Subcutaneous abdominal adipose tissue (tissue), 5 donors: ENCODE measurements around the gene FAM117A.
A peak's percentile ranks its signal among the peaks of the same experiment; 100 is the strongest.
"Not testable (repeated sequence)": the region's sequence is repeated elsewhere in the genome, so short reads cannot be mapped to it uniquely, and the experiment has no call there.

ENCODE experiments used
- H3K27ac ChIP-seq: one replicate; pipeline ENCODE4 v1.7.0; 2013; ENCODE audit warnings: low read depth, mild to moderate bottlenecking, inconsistent platforms, low read length, moderate library complexity
- H3K27me3 ChIP-seq, 5 donors: one replicate each; pipeline ENCODE4 v1.7.0; 2013; ENCODE audit warnings: low read length in 5 of 5, inconsistent platforms in 1 of 5; ENCODE audit not compliant: control insufficient read depth in 5 of 5, insufficient read depth in 4 of 5
- H3K36me3 ChIP-seq, 5 donors: one replicate each; pipeline ENCODE4 v1.7.0; 2013; ENCODE audit warnings: low read length in 5 of 5; ENCODE audit not compliant: control insufficient read depth in 5 of 5, insufficient read depth in 5 of 5
- H3K4me1 ChIP-seq, 5 donors: one replicate each; pipeline ENCODE4 v1.7.0; 2013; ENCODE audit warnings: low read length in 5 of 5, mild to moderate bottlenecking in 3 of 5, moderate library complexity in 1 of 5; ENCODE audit not compliant: control insufficient read depth in 5 of 5, insufficient read depth in 5 of 5
- H3K4me3 ChIP-seq, 5 donors: one replicate each; pipeline ENCODE4 v1.7.0; 2013; ENCODE audit warnings: low read length in 5 of 5, low read depth in 1 of 5
- H3K9ac ChIP-seq, 5 donors: one replicate each; pipeline ENCODE4 v1.7.0; 2013; ENCODE audit warnings: low read length in 5 of 5, mild to moderate bottlenecking in 4 of 5, moderate library complexity in 3 of 5
- H3K9me3 ChIP-seq, 5 donors: one replicate each; pipeline ENCODE4 v1.7.0; 2013; ENCODE audit warnings: low read length in 5 of 5; ENCODE audit not compliant: control insufficient read depth in 5 of 5
- donor health status: healthy.
- donor health status: healthy.
- donor health status: healthy.
- donor health status: healthy.
- donor health status: healthy.

Gene FAM117A

DNA sequence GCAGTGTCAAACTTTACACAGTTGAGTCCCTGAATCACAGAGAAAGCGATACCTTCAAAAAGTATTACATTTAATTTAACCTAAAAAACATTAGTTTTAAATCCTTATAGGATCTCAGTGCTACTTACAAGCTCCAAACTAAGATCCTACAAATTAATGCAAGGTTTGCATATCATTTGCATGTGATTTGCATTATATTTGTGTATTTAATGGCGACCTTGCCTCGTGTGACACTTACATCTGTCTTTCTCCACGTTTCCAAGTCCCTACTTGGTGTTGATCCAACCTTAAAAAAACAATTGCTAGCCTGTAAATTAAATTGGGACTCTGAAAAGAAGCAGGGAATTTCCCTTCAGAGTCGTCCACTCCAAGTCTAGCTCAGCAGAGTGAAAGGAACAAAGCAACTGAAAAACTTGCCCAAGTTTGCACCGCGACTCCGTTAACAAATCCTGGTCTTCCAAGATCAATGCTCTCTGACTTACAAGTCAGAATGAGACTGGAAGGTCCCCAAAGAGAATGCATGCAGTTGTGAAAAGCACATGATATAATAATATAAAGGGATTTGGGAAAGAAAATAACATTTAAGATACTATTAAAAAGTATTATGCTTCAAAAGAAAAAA lies 739 bp upstream of the FAM117A start:
- Histone ChIP-seq H3K4me3 (peak overlapping the region; percentile 61 to 85 (median 71)), H3K9ac (no peak overlapping the region), H3K9me3 (no peaks in the 10 kb centered on the region), H3K27me3 (no peaks in the 10 kb centered on the region), H3K4me1 (peaks cover 0 to 25% (median 24%) of the 10 kb centered on the region in 5 donors), H3K36me3 (no peaks in the 10 kb centered on the region), H3K27ac (no peak overlapping the region)

DNA sequence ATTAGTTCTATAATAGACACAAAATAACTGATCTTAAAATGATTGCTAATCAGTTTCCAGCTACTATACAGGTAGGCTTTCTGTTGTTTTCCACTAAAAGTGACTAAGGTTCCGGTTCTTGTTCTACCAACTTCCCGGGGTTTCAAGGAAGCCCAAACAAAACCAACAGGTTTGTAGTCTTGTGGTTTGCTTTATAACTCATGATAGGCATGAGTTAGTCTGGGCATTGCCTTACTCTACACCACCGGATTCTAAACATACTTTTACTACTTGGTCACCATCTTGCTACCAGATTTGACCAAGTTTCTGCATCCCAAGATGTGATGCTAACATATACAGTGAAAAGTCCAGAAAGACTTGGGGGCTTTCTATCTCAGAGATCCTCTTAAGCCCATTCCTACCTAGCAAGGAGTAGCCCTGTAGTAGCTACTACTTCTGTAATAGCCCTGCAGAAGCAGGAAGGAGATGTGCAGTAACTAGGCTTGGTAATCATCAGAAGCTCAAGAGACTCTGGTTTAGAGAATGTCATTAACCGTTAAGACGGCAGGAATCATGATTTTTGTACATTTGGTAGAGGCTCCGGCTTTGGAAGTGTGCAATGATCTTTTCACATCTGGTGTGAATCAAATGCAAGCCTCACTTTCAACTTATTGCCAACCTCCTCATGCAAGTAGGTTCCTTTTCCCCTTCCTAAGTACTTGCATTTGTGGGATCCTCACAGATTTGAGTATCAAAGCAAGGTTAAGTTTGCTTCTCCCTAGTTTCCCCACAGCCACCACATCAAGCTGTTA lies 1.6 kb downstream of the FAM117A start:
- Histone ChIP-seq H3K27me3 (no peaks in the 10 kb centered on the region), H3K27ac (no peak overlapping the region), H3K9ac (no peak overlapping the region), H3K4me1 (peaks cover 0 to 29% (median 25%) of the 10 kb centered on the region in 5 donors), H3K36me3 (peaks cover 0 to 3% (median 0%) of the 10 kb centered on the region in 5 donors), H3K4me3 (peak overlapping the region in 4 of 5 donors; percentile 69 to 79 (median 74)), H3K9me3 (no peaks in the 10 kb centered on the region)

- no peak overlapping the region for H3K9ac ChIP-seq
- H3K4me1 ChIP-seq = peaks cover 0 to 37% (median 35%) of the 10 kb centered on the region in 5 donors
- peaks cover 0 to 3% (median 0%) of the 10 kb centered on the region in 5 donors for H3K36me3 ChIP-seq
- H3K27ac ChIP-seq = no peak overlapping the region
- H3K9me3 ChIP-seq = no peaks in the 10 kb centered on the region
- H3K27me3 ChIP-seq = no peaks in the 10 kb centered on the region
- no peak overlapping the region for H3K4me3 ChIP-seq
Observed at GRCh38 chr17:49760932-49761558, 2.9 kb downstream of the FAM117A start.

DNA sequence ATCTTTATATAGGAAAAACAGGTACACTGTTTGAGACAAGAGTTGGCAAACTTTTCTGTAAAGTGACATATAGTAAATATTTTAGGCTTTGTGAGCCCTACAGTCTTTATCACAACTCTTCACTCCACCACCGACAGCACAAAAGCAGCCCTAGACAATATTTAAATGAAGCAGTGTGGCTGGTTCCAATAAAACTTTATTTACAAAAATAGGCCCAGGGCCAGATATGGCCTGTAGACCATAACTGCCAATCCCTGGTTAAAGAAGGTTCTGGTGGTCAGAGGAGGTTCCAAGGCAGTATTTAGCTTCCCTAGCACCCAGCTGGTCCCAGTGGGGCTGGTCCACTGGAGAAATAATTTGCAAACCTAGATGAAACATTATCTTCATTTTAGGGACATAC lies 3.6 kb downstream of the FAM117A start:
- no peak overlapping the region for H3K9ac ChIP-seq
- no peak overlapping the region for H3K4me3 ChIP-seq
- H3K27me3 ChIP-seq = no peaks in the 10 kb centered on the region
- H3K36me3 ChIP-seq = peaks cover 0 to 3% (median 0%) of the 10 kb centered on the region in 5 donors
- H3K9me3 ChIP-seq = no peaks in the 10 kb centered on the region
- H3K27ac ChIP-seq = no peak overlapping the region
- peaks cover 0 to 37% (median 35%) of the 10 kb centered on the region in 5 donors for H3K4me1 ChIP-seq

DNA sequence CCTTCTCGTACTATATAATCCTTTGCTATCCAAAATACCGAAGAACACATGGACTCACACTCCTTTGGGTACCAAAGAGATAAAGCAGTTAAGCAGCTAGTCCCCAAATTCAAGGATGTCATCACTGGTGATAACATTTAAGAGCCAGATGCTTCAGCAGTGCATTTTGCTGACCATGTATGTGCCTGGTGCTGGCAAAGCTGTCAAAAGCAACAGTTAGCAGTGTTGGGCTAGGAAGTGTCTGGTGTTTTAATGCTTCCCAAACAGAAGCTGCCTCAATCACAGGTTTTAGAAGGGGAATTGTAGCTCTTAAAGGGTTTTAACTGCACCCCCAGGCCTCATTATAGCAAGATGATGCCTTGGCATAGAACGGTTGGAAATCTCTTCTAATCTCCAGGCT lies 4.7 kb downstream of the FAM117A start:
- Histone ChIP-seq H3K4me1 (peaks cover 0 to 29% (median 27%) of the 10 kb centered on the region in 5 donors), H3K9me3 (no peaks in the 10 kb centered on the region), H3K27me3 (no peaks in the 10 kb centered on the region), H3K36me3 (peaks cover 0 to 3% (median 0%) of the 10 kb centered on the region in 5 donors), H3K27ac (no peak overlapping the region), H3K9ac (no peak overlapping the region), H3K4me3 (no peak overlapping the region)

GRCh38 chr17:49758464-49759010 lies 5.4 kb downstream of the FAM117A start:
- H3K36me3 ChIP-seq, H3K9ac ChIP-seq, H3K9me3 ChIP-seq, H3K27ac ChIP-seq, H3K27me3 ChIP-seq, H3K4me3 ChIP-seq: not testable (repeated sequence)
- H3K4me1 ChIP-seq = peaks cover 0 to 35% (median 28%) of the 10 kb centered on the region in 5 donors

DNA sequence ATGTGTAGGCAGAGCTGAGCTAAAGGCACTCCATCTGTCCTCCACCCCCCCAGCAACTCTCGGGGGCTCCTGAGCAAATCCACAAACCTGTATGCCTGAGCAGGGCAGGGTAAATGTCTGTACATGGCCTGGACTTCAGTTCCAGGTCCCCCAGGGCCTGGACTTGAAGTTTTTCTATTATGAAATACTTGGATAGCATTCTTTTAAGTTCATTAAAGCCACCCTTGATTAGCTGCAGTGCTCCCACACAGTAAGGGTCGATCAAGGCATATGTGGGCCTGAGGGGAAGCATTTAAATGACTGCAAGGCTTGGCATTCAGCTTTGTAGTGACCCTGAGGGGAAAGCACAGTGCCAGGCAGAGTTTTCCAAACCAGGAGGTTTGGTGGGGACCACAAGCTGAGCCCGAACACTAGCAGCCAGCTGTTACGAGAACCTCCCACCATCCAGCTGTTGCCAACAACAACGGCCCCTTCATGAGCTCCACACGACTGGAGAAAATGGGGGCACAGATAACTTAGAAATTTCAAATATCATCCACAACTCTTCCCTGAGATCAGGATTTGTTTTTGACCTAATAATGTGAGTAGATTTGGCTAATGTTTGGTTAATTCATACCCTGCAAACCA lies 6.7 kb downstream of the FAM117A start:
- Histone ChIP-seq H3K9ac (peak overlapping the region in 3 of 5 donors; percentile 20 to 68 (median 56)), H3K9me3 (no peaks in the 10 kb centered on the region), H3K4me3 (no peak overlapping the region), H3K36me3 (peaks cover 0 to 3% (median 0%) of the 10 kb centered on the region in 5 donors), H3K27me3 (no peaks in the 10 kb centered on the region), H3K27ac (no peak overlapping the region), H3K4me1 (peaks cover 0 to 24% (median 15%) of the 10 kb centered on the region in 5 donors)

GRCh38 chr17:49756323-49757150 lies 7.4 kb downstream of the FAM117A start:
- peaks cover 0 to 22% (median 15%) of the 10 kb centered on the region in 5 donors for H3K4me1 ChIP-seq
- peak overlapping the region in 3 of 5 donors; percentile 20 to 68 (median 56) for H3K9ac ChIP-seq
- H3K4me3 ChIP-seq = no peak overlapping the region
- H3K27ac ChIP-seq = no peak overlapping the region
- H3K27me3 ChIP-seq = no peaks in the 10 kb centered on the region
- no peaks in the 10 kb centered on the region for H3K9me3 ChIP-seq
- peaks cover 0 to 3% (median 0%) of the 10 kb centered on the region in 5 donors for H3K36me3 ChIP-seq

GRCh38 chr17:49755663-49756283 lies 8.2 kb downstream of the FAM117A start:
- Histone ChIP-seq H3K27ac (no peak overlapping the region), H3K4me1 (peaks cover 0 to 22% (median 15%) of the 10 kb centered on the region in 5 donors), H3K9me3 (no peaks in the 10 kb centered on the region), H3K27me3 (no peaks in the 10 kb centered on the region), H3K4me3 (no peak overlapping the region), H3K36me3 (peaks cover 0 to 3% (median 0%) of the 10 kb centered on the region in 5 donors), H3K9ac (no peak overlapping the region)
